Keratinocyte (primary cell): ENCODE data around the gene GAB2.

ENCODE experiments used
- EZH2 ChIP-seq: IDR thresholded peaks from one replicate; pipeline ENCODE4 v1.6.1; 2012; ENCODE audit warnings: inconsistent platforms, mild to moderate bottlenecking, low read length, moderate library complexity
- TF ChIP-seq, protein P1 (sequence below), 3 experiments: IDR thresholded peaks in 1 of 3; conservative IDR thresholded peaks in 1 of 3; optimal IDR thresholded peaks in 1 of 3; 2 replicates in 2 of 3; 3 replicates in 1 of 3; pipeline versions ENCODE3 to v1.5.1; 2011; ENCODE audit warnings: low read length in 3 of 3, mild to moderate bottlenecking in 3 of 3, moderate library complexity in 2 of 3, control low read depth in 1 of 3, inconsistent platforms in 1 of 3; ENCODE audit not compliant: insufficient read depth in 2 of 3; ENCODE audit errors: extremely low read depth in 1 of 3

GRCh38 chr11:78216571-78217287, 200.9 kb downstream of the GAB2 start:
- TF ChIP-seq, protein P1, sequence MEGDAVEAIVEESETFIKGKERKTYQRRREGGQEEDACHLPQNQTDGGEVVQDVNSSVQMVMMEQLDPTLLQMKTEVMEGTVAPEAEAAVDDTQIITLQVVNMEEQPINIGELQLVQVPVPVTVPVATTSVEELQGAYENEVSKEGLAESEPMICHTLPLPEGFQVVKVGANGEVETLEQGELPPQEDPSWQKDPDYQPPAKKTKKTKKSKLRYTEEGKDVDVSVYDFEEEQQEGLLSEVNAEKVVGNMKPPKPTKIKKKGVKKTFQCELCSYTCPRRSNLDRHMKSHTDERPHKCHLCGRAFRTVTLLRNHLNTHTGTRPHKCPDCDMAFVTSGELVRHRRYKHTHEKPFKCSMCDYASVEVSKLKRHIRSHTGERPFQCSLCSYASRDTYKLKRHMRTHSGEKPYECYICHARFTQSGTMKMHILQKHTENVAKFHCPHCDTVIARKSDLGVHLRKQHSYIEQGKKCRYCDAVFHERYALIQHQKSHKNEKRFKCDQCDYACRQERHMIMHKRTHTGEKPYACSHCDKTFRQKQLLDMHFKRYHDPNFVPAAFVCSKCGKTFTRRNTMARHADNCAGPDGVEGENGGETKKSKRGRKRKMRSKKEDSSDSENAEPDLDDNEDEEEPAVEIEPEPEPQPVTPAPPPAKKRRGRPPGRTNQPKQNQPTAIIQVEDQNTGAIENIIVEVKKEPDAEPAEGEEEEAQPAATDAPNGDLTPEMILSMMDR (optimal IDR thresholded peaks at IDR 0.05 in 1 of 3, IDR thresholded peaks at IDR 0.05 in 1 of 3, conservative IDR thresholded peaks at IDR 0.05 in 1 of 3; ENCODE audit: extremely low read depth in 1 of 3, insufficient read depth in 2 of 3, low read length in 3 of 3): no peak
- TF ChIP-seq EZH2: no peak
